LNCaP clone FGC (cell line): Measurements from ENCODE around the gene NEB.

Source experiments
- DNase-seq: peaks from one replicate; pipeline ENCODE4 v3.0.0-alpha.2; 2011; ENCODE audit warnings: low read depth
- H3K4me3 ChIP-seq: 2 replicates; pipeline ENCODE4 v1.5.1; 2011; ENCODE audit warnings: mild to moderate bottlenecking, low read depth, low read length, control low read depth
- TF ChIP-seq, protein P1 (sequence below): IDR thresholded peaks from 2 replicates; pipeline ENCODE4 v1.5.1; 2012; ENCODE audit warnings: mild to moderate bottlenecking; ENCODE audit not compliant: control insufficient read depth, insufficient read depth; ENCODE audit errors: extremely low read depth

Gene NEB

DNA sequence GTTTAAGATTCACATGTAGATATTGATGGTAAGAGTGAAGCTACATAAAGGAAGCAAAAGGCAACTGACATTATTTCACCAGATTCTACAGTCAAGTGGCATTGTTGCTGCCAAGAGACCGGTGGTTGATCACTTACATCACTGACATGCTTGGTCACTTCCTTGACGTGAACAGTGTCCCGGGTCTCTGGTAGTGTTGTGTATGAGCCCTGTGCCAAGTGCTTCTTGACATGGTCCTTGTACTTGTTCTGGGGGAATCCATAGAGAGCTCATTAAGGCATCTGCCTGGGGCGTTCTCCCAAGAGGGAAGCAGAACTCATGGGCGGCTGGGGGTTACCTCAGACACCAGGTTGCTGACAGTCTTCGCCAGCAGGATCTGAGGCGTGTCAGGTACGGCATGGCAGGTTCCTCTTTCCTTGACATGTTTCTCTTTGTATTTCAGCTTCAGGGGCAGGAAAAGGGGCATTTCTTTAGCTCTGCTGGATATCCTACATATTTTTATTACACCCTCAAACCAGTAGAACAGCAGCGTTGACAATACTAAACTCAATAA, 208.4 kb downstream of the NEB start:
- TF ChIP-seq, protein P1, sequence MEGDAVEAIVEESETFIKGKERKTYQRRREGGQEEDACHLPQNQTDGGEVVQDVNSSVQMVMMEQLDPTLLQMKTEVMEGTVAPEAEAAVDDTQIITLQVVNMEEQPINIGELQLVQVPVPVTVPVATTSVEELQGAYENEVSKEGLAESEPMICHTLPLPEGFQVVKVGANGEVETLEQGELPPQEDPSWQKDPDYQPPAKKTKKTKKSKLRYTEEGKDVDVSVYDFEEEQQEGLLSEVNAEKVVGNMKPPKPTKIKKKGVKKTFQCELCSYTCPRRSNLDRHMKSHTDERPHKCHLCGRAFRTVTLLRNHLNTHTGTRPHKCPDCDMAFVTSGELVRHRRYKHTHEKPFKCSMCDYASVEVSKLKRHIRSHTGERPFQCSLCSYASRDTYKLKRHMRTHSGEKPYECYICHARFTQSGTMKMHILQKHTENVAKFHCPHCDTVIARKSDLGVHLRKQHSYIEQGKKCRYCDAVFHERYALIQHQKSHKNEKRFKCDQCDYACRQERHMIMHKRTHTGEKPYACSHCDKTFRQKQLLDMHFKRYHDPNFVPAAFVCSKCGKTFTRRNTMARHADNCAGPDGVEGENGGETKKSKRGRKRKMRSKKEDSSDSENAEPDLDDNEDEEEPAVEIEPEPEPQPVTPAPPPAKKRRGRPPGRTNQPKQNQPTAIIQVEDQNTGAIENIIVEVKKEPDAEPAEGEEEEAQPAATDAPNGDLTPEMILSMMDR: no peak
- no peak for DNase-seq
- no peak overlapping the region for H3K4me3 ChIP-seq

DNA sequence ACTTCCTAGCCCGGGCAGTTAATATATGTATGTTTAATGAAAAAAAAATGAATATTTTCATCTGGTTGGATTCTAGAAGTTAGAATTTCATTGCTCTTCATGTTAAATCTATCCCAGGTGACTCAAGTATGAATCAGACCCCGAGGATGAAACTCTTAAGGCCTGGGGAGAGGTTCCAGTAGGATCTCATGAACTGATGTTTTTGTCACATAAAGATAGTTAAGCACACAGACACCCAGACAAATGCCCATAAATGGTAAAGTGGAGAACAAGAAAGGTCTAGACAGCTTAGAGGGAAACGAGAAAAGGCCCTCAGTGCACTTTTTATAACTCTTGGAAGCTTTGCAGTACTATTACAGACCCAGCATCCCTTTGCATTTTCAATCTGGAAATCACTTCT, 210.4 kb downstream of the NEB start:
- DNase-seq: no peak
- H3K4me3 ChIP-seq: no peak overlapping the region
- TF ChIP-seq, protein P1: no peak

DNA sequence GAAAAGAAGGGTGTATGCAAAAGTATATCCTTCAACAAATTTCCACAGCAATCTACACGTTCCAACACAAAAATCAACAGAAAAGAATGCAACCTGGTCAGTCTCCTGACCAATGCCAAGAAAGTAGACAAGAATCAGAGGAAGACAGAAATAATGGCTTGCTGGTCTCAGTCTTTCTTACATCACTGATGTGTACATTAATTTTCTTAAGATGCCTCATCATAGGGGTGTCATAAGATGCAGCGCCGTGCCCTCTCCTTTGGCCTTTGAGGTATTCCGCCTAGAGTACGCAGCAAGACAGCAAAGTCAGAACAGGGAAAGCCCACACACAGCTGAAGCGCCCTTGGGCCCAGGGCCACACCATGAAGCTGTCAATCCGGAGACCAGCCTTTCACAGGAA, 211.7 kb downstream of the NEB start:
- DNase-seq: no peak
- TF ChIP-seq, protein P1: no peak
- no peak overlapping the region for H3K4me3 ChIP-seq

DNA sequence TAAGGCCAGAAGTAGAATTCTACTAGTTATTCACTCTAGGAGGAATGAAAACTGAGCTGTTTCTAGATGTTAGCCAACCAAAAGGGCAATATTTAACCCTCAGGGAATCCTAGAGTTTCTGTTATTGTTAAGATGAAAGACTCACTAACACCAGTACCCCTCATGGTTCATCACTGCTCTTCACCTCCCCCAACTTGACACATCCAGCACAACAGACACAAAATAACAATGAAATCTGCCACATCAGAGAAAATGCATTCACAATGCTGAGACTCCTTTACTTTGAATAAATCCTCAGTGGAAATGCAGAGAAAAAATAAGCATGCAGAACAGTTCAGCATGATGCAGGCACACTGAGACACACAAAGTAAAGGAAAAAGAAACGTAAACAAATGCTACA, 213.3 kb downstream of the NEB start:
- TF ChIP-seq, protein P1: no peak
- H3K4me3 ChIP-seq: no peak overlapping the region
- DNase-seq: no peak

DNA sequence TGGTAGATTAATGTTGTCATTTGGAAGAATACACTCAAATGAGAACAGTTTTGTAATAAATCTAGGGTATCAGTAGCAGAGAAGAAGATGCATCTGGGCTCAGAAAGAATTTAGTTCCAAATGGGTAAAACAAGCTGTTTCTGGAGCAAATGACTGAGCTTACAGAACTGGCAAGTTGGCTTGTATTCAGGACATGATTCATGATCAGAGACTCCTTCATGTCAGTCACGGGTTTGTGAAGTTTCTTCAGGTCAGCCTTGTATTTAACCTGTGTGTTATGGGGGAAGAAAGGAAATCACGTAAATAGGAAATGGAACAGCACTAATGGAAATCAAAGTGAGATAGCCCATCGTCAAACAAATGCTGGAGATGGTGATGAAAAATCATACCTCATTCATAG, 215.5 kb downstream of the NEB start:
- no peak for DNase-seq
- H3K4me3 ChIP-seq: no peak overlapping the region
- TF ChIP-seq, protein P1: no peak

DNA sequence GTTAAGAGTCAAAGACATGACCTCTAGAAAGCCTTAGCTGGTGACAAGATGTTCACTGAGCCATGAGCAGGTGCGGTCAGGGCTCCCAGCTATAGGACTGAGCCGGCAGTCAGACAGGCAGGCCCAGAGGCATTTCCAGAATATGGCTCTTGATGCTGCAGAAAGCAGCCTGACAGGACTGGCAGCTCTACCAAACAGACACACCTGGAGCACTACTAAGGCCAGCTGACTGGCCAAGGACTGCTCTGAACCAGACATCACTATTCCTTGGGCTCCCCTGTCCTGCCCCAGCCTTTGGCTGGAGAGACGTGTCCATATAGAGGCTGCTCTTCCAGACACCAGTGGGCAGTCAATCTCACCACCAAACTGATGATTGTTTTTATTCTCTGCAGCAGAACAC, 225.8 kb downstream of the NEB start:
- TF ChIP-seq, protein P1: no peak
- H3K4me3 ChIP-seq: no peak overlapping the region
- peak; percentile 19 for DNase-seq

DNA sequence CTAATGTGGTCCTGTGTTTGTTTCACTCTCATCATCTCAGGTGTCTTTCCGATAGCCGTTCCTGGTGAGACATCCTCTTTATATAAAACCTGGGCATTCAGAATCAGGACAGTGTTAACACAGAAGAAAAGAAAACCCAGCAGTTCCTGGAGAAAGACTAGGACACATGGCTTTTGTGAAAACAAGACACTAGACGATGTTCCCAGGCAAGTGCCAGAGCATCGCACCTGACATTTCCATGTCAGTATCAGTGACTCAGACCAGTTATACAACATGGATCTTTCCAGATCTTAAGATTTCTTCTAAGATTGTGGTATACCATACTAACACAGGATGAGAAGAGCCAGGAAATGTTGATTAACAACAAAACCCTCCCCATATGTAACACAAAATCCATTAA, 228.1 kb downstream of the NEB start:
- H3K4me3 ChIP-seq: no peak overlapping the region
- TF ChIP-seq, protein P1: no peak
- no peak for DNase-seq
